Stimulated activated CD4-positive, alpha-beta T cell treated with anti-CD3 and anti-CD28 coated beads, TNF-alpha, amount 100 ng/mL, for 1 hour (primary cell): Measurements from ENCODE around the gene PTS.

Experiments
- DNase-seq, 3 donors: peaks; one replicate each; pipeline ENCODE4 v3.0.0-alpha.2; 2020; ENCODE audit warnings: low read depth in 3 of 3, low spot score in 1 of 3

Gene PTS

DNA sequence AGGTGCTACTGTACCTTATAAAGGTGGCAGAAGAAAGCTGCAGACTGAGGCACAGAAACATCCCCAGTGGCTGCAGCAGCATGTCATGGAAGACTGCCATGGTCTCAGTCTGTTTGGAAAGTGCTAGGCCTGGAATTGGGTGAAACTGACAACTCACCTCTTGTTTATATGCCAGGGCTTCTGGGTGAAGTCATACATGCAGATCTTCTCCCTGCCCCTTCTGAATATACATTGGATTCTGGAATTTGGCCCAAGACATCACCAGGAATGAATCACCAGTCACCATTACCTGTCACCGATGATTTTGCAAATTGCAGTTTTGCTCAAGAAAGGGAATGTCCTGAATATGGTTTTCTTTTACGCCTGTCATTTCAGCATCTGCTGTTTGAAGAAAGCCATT, 34.3 kb downstream of the PTS start, which contains the start of gene PLET1:
Gene PLET1, minus strand, starts transcription at position 371 of the 400 bp plus-strand sequence. Its CDS starts 271 bp downstream, at position 100.
- no peak for DNase-seq

DNA sequence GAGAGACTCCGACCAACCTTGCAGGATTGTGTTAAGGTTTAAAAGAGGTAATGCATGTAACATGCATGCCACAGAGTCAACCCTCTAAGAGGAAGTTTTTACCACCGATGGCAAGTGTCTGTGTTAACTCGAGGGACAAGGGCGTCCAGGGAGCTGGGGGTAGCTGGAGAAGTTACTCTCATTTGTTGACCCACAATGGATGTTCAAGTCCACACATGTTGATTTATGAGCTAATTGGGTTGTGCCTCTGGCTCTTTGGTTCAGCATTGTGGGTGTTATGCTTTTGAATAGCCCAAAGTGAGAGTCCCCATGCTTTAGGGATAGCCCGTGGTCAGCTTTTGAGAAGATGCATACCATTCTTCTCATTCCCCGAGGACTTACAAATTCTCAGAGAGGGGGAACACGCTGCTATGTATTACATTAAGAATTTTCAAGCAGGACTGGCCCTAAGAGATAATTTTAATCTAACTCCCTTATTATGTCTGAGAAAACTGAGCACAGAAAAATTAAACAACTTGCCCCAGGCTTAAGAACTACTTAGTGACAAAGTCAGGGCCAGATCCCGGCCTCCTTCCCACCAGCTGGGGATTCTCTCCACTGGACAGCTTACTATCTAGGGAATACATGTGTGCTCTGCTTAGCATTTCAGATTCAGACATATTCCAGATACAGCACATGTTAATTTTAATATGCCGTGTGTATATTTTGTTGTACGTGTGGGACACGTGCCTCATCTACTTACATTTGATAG, 39.6 kb downstream of the PTS start:
- no peak for DNase-seq

DNA sequence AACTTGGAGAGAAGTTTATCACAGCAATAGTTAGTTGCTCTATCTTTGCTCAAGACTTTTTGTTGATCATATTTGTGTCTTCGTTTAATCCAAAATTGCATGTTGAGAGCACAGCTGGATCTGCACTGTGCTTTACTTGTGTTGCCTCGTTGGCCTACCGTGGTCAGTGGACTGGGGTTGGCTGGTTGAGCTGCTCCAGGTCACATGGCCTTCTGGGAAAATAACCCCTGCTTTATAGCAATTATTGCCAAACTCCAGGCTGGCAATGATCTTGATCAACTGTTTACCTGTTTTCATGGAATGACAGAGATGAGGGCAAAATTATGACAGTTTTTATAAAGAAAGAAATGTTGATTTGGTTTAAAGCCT, 40.2 kb downstream of the PTS start:
- DNase-seq = no peak

DNA sequence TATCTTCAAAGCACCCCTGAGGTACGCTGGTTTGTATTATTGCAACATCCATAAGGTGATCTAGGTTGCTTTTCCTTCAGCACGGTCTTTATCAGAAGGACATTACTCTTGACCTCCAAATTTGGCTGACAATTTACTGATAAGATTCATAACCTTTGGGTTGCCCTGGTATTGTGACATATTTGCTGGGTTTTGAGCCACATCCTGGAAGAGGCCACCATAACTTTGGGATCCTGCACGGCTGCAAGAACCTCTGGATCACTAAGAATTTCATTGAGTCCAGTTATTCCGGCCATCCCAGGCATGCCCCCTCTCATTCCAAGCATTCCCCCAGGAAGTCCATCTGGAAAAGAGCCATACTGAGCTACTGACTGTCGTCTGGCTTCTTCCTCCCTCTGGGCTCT, 41.0 kb downstream of the PTS start:
- no peak for DNase-seq

DNA sequence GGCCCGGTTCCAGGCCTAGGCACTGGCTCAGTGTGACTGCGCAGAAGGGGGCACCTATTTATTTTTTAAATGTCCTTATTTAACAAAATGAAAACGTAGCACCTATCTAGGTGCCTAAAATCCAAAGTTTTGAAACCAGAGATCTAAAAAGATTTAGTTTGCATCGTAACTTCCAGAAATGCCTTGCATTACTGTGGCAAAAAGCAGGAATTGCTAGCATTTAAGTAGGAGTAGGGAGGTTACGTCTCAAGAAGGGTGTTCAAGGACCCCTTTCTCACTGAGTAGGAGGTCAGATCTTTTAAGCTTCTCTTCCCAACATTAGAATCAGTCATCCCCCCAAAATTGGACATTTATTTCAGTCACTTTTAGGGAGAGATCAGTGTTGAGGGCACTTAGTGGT, 42.2 kb downstream of the PTS start:
- no peak for DNase-seq

DNA sequence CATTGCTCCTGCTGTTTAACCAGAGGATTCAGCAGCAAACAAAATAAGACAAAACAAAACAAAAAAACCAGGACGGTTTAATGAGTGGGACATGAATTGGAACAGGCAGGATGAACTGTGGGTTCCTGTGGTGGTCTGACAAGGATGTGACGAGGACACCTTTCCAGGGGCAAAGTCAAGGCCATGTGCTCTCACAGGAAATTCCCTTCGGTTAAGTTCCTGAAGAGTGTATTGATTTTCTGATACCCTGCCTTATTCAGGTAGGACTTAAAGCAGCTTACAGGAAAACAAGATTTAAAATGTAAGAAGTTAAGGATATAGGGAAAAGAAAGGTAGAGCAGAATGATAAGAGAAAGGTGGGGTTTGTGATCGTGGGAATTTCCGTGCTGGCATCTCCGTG, 42.9 kb downstream of the PTS start:
- no peak for DNase-seq

DNA sequence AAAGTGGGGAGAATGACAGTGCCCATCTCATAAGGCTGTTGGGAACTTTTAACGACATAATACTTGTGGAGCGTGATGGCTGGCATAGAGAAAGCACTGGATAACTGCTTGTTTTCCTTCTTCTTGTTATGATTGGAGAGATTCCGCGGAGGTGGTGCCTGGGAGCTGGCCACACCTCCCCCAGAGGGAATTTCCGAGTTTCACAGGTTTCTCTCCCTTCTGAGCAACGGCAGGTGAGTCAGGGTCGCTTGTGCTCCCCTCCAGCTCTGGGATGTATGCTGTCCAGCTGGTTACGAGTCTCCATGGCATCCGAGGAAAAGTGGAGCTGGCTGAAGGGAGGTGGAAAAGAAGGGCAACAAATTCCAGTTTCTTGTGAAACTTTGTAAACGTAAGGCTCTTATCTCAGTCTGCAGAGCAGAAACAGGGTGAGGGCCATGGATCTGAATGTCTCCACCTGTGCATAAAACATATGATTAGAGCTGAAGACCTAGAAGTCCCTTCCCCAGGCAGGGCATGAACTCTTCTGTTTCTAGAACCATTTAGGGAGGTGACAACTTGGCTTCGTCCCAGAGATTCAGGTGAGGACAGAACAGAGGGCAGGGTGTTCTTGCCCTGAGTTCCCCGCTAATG, 44.4 kb downstream of the PTS start:
- DNase-seq = no peak

DNA sequence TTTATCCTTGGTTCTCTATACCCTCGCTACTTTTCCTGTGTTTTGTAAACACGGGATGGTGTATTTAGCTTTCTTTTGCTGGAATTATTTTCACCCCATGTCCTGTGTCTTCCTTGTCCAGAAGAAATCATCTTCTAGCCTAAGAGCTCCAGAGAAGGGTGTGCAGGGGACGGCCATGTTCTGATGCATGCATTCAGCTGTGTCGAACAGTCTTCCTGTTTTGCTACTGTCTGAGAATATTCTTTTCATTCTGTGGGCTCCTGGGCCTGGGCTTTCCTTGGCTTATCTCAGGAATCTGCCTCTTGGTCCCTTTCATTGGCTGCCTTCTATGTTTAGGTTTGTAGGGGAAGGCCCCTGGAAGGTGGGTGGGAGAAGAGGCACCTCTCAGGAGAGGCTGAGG, 45.0 kb downstream of the PTS start:
- DNase-seq = no peak

DNA sequence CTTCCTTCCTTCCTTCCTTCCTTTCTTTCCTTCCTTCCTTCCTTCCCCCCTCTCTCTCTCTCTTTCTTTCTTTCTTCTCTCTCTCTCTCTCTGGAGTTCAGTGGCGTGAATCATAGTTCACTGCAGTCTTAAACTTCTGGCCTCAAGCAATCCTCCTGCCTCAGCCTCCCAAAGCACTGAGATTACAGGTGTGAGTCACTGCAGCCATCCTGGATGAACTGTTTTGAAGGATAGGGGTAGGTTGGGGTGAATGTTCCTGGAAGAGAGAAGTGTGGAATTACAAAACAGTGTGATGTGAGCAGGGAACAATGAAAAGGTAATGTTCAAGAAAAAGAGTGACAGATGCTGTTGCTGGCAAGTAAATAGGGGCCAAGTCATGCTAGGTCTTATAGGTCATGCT, 46.8 kb downstream of the PTS start:
- no peak for DNase-seq

DNA sequence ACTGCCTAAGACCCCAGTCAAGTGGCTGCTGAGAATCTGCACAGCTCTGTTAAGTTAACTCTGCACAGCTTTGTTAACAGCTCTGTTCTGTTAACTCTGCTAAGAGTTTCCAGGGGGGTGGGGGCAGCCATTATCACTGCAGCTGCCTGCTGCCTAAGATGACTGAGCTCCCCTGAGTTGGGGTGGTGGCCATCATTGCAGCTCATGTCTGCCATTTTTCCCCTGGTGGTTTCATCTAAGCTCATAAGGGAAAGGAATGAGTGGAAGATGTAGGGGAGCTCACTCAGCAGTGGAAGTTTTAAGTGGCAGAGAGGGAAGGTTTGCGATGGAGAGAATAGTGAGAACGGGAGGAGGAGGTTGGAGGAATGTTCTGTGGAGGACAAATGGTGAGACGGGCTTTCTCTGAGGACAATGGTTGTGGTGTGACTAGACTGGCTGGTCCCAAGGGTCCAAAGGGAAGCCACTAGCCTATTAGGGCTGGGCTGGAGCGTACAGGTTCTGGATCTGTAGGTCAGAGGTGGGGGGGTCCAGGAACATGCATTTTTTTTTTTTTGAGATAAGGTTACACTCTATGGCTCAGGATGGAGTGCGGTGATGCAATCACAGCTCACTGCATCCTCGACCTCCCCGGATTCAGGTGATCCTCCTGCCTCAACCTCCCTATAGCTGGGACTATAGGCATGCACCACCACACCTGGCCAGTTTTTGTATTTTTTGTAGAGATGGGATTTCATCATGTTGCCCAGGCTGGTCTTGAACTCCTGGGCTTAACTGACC, 48.0 kb downstream of the PTS start:
- no peak for DNase-seq

DNA sequence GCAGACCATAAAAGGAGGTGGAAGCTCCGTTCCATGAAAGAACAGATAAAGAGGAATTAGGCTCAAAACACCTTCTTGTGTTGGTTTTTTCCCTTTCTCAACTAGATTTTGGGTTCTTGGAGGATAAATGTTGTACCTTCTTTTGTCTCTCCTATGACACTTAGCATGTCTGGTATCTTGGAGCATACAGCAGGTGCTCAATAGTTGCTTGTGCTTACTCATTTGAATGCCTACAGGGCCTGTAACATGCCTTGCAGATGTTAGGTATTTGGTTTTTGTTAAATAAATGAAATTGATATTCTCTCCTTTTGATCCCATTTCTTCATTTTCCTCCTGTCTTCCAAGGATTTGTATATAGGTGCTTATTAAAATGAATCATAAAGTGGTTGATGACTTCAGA, 50.8 kb downstream of the PTS start:
- no peak for DNase-seq

DNA sequence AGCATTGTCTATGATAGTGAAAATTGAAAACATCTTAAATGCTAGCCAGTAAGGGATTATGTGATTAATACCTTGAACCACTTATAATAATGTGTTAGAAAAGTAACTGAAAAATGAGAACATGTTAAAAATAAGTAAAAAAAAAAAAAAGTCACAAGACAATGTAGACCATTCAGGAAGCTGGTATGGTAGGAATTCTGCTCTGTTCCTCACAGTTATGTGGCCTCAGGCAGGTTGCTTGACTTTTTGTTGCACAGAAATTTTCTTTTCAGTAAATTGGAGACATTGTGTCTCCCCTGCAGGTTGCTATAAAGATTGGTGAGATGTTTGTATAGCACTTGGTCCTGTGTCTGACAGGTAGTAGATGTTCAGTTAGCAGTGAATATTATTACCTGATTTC, 51.7 kb downstream of the PTS start:
- no peak for DNase-seq

DNA sequence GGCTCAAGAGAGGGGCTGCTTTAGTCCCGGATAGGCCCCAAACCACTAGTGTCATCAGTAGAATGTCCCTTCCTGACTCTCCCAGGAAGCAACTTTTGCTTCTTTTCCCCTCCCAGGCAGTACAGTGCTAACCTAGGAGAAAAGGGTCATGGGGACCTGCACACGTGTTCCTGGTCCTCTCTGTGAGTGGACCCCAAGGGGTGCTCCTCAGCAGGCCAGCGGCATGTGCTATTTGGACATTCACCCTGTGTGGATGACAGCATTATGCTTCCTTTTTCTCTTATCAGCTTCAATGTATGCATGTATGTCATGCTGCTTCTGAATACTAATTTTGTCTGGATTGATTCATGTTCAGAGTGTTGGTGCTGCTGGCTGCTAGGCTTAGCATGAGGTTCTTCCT, 52.6 kb downstream of the PTS start:
- no peak for DNase-seq

DNA sequence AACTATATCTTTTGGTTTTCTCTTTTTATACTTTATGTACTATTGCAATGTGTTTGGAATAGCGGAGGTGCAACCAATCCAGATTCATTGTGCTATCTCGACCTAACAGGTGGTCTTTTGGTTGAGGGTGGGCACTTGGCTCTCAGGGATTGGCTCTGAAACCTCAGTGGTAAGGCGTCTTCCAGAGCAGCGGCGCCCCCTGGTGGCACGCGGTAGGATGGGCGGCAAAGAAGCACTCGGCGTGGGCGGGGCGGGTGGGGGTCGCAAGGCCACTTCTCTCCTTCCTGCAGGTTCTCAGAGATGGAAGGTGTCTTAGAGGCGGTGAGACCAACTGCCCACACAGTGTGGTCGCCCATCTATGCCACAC, 53.7 kb downstream of the PTS start:
- peak; percentile 35 to 78 (median 46) for DNase-seq

DNA sequence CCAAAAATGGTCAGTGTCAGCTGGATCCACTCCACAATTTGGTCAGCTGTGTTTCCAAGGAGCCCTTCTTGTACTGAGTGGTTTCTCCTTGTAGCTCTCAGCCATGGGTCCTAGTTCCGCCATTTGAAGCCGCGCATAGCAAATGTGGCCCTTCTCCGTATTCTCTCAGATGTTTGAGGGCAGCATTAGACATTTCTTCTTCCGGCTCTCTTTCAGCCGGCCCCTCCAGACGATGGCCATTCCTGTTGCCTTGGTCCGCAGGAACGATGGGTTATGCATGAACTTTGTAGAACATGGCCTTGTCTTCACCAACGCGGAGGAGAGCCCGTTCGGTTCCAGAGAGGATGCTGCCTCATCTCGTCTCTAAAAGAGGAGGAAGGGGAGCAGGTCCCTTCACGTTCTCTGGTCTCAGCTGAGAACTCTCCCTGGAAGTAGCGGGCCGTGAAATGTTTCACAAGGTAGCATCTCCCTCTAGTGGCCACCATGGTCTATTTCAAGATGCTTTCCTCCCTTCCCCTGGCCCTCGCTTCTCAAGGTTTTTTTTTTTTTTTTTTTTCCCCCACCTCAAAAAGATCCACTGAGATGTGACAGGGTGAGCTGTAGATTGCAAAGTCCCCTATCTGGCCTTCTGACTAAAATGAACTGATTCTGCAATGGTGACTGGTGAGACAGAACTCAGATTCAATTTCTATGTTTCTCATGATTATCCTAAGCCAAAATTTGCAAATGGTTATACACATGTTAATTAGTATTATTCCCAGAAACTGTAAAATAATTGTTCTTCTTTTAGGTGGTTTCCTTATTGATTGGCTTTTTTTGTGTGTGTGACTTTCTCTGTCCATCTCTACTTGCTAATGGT, 54.3 kb downstream of the PTS start:
- DNase-seq = peak; percentile 10 to 38 (median 31)

DNA sequence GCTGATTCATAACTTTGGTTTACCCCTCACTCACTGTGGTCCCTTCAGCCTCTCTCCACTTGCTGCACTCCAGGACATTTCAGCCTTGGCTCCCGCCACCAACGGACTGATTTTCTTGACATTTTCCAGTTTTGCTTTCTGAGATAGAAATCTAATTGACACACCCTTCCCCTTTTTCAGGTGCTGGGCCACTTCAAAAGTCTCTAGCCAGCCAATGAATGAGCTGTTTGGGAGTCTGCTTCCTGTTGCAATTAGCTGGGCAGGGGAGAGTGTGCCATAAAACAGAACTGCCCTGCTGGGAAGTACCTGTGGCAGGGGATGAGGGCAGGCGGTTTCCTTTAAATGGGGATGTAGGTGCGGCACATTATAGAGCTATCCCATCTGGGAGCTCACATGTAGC, 55.5 kb downstream of the PTS start:
- no peak for DNase-seq
